Superior temporal gyrus (tissue), 1 donor: Measurements from ENCODE around the gene EXOSC9.
"Not testable (repeated sequence)": the region's sequence is repeated elsewhere in the genome, so short reads cannot be mapped to it uniquely, and the experiment has no call there.

ENCODE experiments used
- DNase-seq: peaks from one replicate; pipeline ENCODE4 v3.0.0-alpha.2; 2016; ENCODE audit errors: extremely low spot score

Gene EXOSC9

GRCh38 chr4:121800961-121801714 lies at the start of gene EXOSC9:
TSS of gene EXOSC9 (plus strand) at chr4:121801323. CDS start at chr4:121801425, 102 bp downstream.
- DNase-seq = peak; percentile 97

- not testable (repeated sequence) for DNase-seq
Measured at GRCh38 chr4:121752142-121752541, 49.0 kb upstream of the EXOSC9 start.

- DNase-seq = no peak
Measured at GRCh38 chr4:121758925-121759568, 42.1 kb upstream of the EXOSC9 start.

- no peak for DNase-seq
Measured at GRCh38 chr4:121760205-121760604, 40.9 kb upstream of the EXOSC9 start.

GRCh38 chr4:121764303-121764701 lies 36.8 kb upstream of the EXOSC9 start:
- no peak for DNase-seq

GRCh38 chr4:121764702-121765367 lies 36.3 kb upstream of the EXOSC9 start, which contains the start of gene SMIM43:
TSS of gene SMIM43 (minus strand) at chr4:121765164. CDS start at chr4:121765105, 59 bp downstream.
- no peak for DNase-seq

GRCh38 chr4:121765368-121765705 lies 35.8 kb upstream of the EXOSC9 start:
- no peak for DNase-seq

- DNase-seq = no peak
Measured at GRCh38 chr4:121765971-121766538, 35.1 kb upstream of the EXOSC9 start.

GRCh38 chr4:121767166-121767565 lies 34.0 kb upstream of the EXOSC9 start:
- no peak for DNase-seq

GRCh38 chr4:121769341-121769740 lies 31.8 kb upstream of the EXOSC9 start:
- DNase-seq = no peak

- no peak for DNase-seq
Measured at GRCh38 chr4:121771869-121772268, 29.3 kb upstream of the EXOSC9 start.

GRCh38 chr4:121773883-121774282 lies 27.2 kb upstream of the EXOSC9 start:
- DNase-seq = no peak

- no peak for DNase-seq
Measured at GRCh38 chr4:121776610-121777401, 24.3 kb upstream of the EXOSC9 start.

GRCh38 chr4:121777625-121778024 lies 23.5 kb upstream of the EXOSC9 start:
- no peak for DNase-seq

GRCh38 chr4:121778991-121779628 lies 22.0 kb upstream of the EXOSC9 start:
- DNase-seq = no peak

- no peak for DNase-seq
Measured at GRCh38 chr4:121783210-121783609, 17.9 kb upstream of the EXOSC9 start.

- no peak for DNase-seq
Measured at GRCh38 chr4:121784401-121784800, 16.7 kb upstream of the EXOSC9 start.

GRCh38 chr4:121784975-121785374 lies 16.1 kb upstream of the EXOSC9 start:
- no peak for DNase-seq

- DNase-seq = peak; percentile 59
Measured at GRCh38 chr4:121785479-121785878, 15.6 kb upstream of the EXOSC9 start.

- DNase-seq = peak; percentile 38
Measured at GRCh38 chr4:121786221-121786620, 14.9 kb upstream of the EXOSC9 start.

- DNase-seq = no peak
Measured at GRCh38 chr4:121788896-121789295, 12.2 kb upstream of the EXOSC9 start.
